ENCODE data around the gene URB2. TPM values are rescaled to one million over a fixed set of nuclear protein-coding genes. Genes with fewer than 3 reads are reported as not detected.

Gene URB2
- total RNA-seq, 1 donor = 8.2 TPM

GRCh38 chr1:229650045-229650444 lies 24.0 kb downstream of the URB2 start:
- Histone ChIP-seq H3K4me1 (ENCODE audit: insufficient read depth, low read length) (no peaks in the 10 kb centered on the region), H3K27me3 (ENCODE audit: insufficient read depth, low read length) (no peaks in the 10 kb centered on the region), H3K9me3 (ENCODE audit: low read depth, low read length) (no peaks in the 10 kb centered on the region), H3K4me3 (ENCODE audit: low read length) (no peak overlapping the region)

- H3K9me3 ChIP-seq (ENCODE audit: low read depth, low read length) = no peaks in the 10 kb centered on the region
- no peaks in the 10 kb centered on the region for H3K4me1 ChIP-seq (ENCODE audit: insufficient read depth, low read length)
- no peak overlapping the region for H3K4me3 ChIP-seq (ENCODE audit: low read length)
- no peaks in the 10 kb centered on the region for H3K27me3 ChIP-seq (ENCODE audit: insufficient read depth, low read length)
Observed at GRCh38 chr1:229651546-229651945, 25.5 kb downstream of the URB2 start.

- H3K9me3 ChIP-seq (ENCODE audit: low read depth, low read length) = no peaks in the 10 kb centered on the region
- H3K4me3 ChIP-seq (ENCODE audit: low read length) = no peak overlapping the region
- no peaks in the 10 kb centered on the region for H3K4me1 ChIP-seq (ENCODE audit: insufficient read depth, low read length)
- H3K27me3 ChIP-seq (ENCODE audit: insufficient read depth, low read length) = no peaks in the 10 kb centered on the region
Observed at GRCh38 chr1:229653420-229653819, 27.4 kb downstream of the URB2 start.

- Histone ChIP-seq H3K4me3 (ENCODE audit: low read length) (no peak overlapping the region), H3K4me1 (ENCODE audit: insufficient read depth, low read length) (no peaks in the 10 kb centered on the region), H3K27me3 (ENCODE audit: insufficient read depth, low read length) (no peaks in the 10 kb centered on the region), H3K9me3 (ENCODE audit: low read depth, low read length) (no peaks in the 10 kb centered on the region)
Observed at GRCh38 chr1:229655781-229656180, 29.7 kb downstream of the URB2 start.

GRCh38 chr1:229657993-229658755 lies 32.1 kb downstream of the URB2 start:
- Histone ChIP-seq H3K9me3 (ENCODE audit: low read depth, low read length) (no peaks in the 10 kb centered on the region), H3K4me3 (ENCODE audit: low read length) (no peak overlapping the region), H3K27me3 (ENCODE audit: insufficient read depth, low read length) (no peaks in the 10 kb centered on the region), H3K4me1 (ENCODE audit: insufficient read depth, low read length) (peaks cover 3% of the 10 kb centered on the region)

- Histone ChIP-seq H3K4me3 (ENCODE audit: low read length) (no peak overlapping the region), H3K27me3 (ENCODE audit: insufficient read depth, low read length) (no peaks in the 10 kb centered on the region), H3K4me1 (ENCODE audit: insufficient read depth, low read length) (peaks cover 11% of the 10 kb centered on the region), H3K9me3 (ENCODE audit: low read depth, low read length) (no peaks in the 10 kb centered on the region)
Observed at GRCh38 chr1:229661022-229661877, 35.2 kb downstream of the URB2 start.

DNA sequence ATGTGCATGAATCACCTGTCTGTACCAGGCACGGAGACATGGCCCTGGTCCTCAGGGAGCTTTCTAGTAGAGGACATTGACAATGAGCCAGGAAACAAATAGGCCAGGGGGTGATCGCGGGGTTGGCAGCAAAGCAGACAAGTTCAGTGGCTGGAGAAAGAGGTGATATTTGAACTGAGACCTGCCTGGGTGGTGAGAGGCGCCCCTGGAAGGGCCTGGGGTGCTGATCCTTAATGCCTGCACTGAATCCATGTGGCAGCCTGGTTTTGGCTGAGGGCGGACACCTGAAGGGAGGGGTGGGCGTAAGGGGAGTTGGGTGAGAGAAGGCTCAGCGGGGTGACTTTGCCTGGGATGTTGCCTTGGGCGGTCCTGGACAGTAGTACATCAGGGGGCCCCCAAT lies 35.9 kb downstream of the URB2 start:
- H3K9me3 ChIP-seq (ENCODE audit: low read depth, low read length) = no peaks in the 10 kb centered on the region
- H3K4me1 ChIP-seq (ENCODE audit: insufficient read depth, low read length) = peaks cover 11% of the 10 kb centered on the region
- no peaks in the 10 kb centered on the region for H3K27me3 ChIP-seq (ENCODE audit: insufficient read depth, low read length)
- H3K4me3 ChIP-seq (ENCODE audit: low read length) = no peak overlapping the region

DNA sequence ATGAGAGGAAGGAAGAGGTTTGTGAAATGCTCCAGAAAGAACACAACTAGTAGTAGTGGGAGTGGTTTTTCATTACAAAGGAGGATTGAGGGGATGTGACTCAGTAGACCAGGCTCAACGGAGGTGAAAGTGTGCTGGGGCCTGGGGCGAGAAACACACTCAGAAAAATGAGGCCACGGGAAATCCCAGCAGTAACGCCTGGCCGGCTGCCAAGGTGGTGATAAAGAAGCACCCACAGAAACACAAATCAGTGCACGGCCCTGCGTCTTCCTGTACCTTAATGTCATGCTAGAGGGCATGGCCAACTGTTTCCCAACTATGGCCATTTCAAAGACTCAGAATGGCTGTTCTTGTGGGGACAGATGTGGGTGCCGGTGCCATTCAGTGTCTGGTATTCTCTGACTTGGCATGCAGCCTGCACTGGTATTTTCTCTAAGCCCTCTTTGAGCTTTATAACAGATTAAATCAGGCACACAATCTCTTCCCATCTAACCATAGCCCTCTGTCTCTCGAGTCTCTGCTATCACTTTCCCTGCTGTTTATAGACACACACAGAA lies 38.2 kb downstream of the URB2 start:
- H3K4me1 ChIP-seq (ENCODE audit: insufficient read depth, low read length) = peaks cover 11% of the 10 kb centered on the region

GRCh38 chr1:229665912-229666558 lies 40.0 kb downstream of the URB2 start:
- Histone ChIP-seq H3K4me3 (ENCODE audit: low read length) (no peak overlapping the region), H3K4me1 (ENCODE audit: insufficient read depth, low read length) (peaks cover 11% of the 10 kb centered on the region), H3K27me3 (ENCODE audit: insufficient read depth, low read length) (no peaks in the 10 kb centered on the region), H3K9me3 (ENCODE audit: low read depth, low read length) (no peaks in the 10 kb centered on the region)

More for the DNA sequence above, 38.2 kb downstream of the URB2 start:
- Histone ChIP-seq H3K9me3 (ENCODE audit: low read depth, low read length) (no peaks in the 10 kb centered on the region), H3K4me3 (ENCODE audit: low read length) (no peak overlapping the region), H3K27me3 (ENCODE audit: insufficient read depth, low read length) (no peaks in the 10 kb centered on the region)

- no peak overlapping the region for H3K4me3 ChIP-seq (ENCODE audit: low read length)
Observed at GRCh38 chr1:229666585-229666984, 40.5 kb downstream of the URB2 start.

GRCh38 chr1:229669333-229669732 lies 43.3 kb downstream of the URB2 start:
- Histone ChIP-seq H3K4me3 (ENCODE audit: low read length) (no peak overlapping the region), H3K27me3 (ENCODE audit: insufficient read depth, low read length) (no peaks in the 10 kb centered on the region), H3K4me1 (ENCODE audit: insufficient read depth, low read length) (peaks cover 1% of the 10 kb centered on the region), H3K9me3 (ENCODE audit: low read depth, low read length) (no peaks in the 10 kb centered on the region)

More at GRCh38 chr1:229666585-229666984, 40.5 kb downstream of the URB2 start:
- Histone ChIP-seq H3K4me1 (ENCODE audit: insufficient read depth, low read length) (peaks cover 9% of the 10 kb centered on the region), H3K27me3 (ENCODE audit: insufficient read depth, low read length) (no peaks in the 10 kb centered on the region), H3K9me3 (ENCODE audit: low read depth, low read length) (no peaks in the 10 kb centered on the region)

GRCh38 chr1:229671310-229671709 lies 45.3 kb downstream of the URB2 start:
- Histone ChIP-seq H3K27me3 (ENCODE audit: insufficient read depth, low read length) (no peaks in the 10 kb centered on the region), H3K4me1 (ENCODE audit: insufficient read depth, low read length) (no peaks in the 10 kb centered on the region), H3K4me3 (ENCODE audit: low read length) (no peak overlapping the region), H3K9me3 (ENCODE audit: low read depth, low read length) (no peaks in the 10 kb centered on the region)

- no peak overlapping the region for H3K4me3 ChIP-seq (ENCODE audit: low read length)
- H3K9me3 ChIP-seq (ENCODE audit: low read depth, low read length) = no peaks in the 10 kb centered on the region
- H3K27me3 ChIP-seq (ENCODE audit: insufficient read depth, low read length) = no peaks in the 10 kb centered on the region
- H3K4me1 ChIP-seq (ENCODE audit: insufficient read depth, low read length) = no peaks in the 10 kb centered on the region
Observed at GRCh38 chr1:229672246-229672645, 46.2 kb downstream of the URB2 start.

GRCh38 chr1:229674042-229674441 lies 48.0 kb downstream of the URB2 start:
- Histone ChIP-seq H3K9me3 (ENCODE audit: low read depth, low read length) (no peaks in the 10 kb centered on the region), H3K4me1 (ENCODE audit: insufficient read depth, low read length) (no peaks in the 10 kb centered on the region), H3K27me3 (ENCODE audit: insufficient read depth, low read length) (no peaks in the 10 kb centered on the region), H3K4me3 (ENCODE audit: low read length) (no peak overlapping the region)

DNA sequence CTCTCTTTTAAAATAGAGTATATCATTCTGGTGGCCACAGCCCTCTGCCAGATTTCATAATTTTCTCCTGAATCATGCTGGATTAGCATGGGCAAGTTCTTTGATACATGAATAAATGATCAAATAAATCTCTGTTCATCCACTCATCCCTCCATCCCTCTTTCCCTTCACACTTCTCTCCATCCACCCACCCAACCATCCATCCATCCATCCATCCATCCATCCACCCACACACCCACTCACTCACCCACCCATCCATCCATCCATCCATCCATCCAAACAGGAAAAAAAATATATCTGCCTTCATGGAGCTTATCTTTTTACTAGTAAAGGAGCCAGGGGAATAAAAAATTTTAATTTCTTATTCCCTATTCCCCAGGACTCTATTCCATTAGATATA lies 49.3 kb downstream of the URB2 start:
- Histone ChIP-seq H3K27me3 (ENCODE audit: insufficient read depth, low read length) (no peaks in the 10 kb centered on the region), H3K4me1 (ENCODE audit: insufficient read depth, low read length) (no peaks in the 10 kb centered on the region), H3K9me3 (ENCODE audit: low read depth, low read length) (no peaks in the 10 kb centered on the region), H3K4me3 (ENCODE audit: low read length) (no peak overlapping the region)
